Stimulated activated naive CD4-positive, alpha-beta T cell (primary cell): ENCODE results near the gene CTNS.

Experiments
- DNase-seq, 6 experiments: peaks; one replicate each; lab custom pipeline; 2025; lab: John Stamatoyannopoulos, UW

CTNS gene

DNA sequence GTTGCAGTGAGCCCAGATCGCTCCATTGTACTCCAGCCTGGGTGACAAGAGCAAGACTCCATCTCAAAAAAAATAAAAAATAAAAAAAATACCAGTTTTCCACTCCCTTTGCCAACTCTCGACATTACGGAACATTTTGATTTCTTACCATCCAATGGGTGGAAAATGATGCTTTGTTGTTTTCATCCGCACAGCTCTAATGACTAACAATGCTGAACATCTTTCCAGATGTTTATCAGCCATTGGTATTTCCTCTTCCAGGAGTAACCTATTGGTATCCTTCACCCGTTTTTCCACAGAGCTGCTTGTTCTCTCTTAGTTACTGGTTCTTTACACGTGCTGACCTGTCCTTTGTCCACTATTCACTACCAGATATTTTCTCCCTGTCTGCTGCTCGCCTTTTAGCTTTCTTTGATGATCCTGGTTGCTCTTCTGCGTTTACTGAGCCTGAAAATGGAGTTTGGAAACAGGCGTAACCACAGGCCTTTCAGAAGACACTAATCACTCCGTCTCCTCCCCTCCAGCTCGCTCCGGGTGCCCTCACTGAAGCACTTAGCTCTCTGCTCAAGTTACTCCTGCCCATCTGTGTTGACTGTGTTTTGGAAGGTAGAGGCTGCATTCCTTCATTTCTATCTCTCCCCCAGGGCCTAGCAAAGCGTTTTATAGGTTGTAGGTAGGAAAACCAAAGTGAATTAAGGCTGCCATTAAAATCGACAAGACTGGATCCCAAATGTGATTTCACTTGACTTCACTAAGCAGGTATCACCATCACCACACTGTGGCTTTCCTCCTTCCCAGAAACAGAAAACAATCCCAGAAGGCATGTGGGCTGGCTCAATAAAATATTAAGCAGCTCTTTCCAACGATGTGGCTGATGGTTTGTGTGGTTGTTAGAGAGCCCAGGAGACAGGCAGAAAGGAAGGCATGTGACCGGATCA, 9.5 kb upstream of the CTNS start:
- no peak for DNase-seq

GRCh38 chr17:3627769-3628167, 8.8 kb upstream of the CTNS start:
- DNase-seq, result no peak

- DNase-seq, result no peak
These were observed 5.8 kb upstream of the CTNS start for GRCh38 chr17:3630781-3631180.

DNA sequence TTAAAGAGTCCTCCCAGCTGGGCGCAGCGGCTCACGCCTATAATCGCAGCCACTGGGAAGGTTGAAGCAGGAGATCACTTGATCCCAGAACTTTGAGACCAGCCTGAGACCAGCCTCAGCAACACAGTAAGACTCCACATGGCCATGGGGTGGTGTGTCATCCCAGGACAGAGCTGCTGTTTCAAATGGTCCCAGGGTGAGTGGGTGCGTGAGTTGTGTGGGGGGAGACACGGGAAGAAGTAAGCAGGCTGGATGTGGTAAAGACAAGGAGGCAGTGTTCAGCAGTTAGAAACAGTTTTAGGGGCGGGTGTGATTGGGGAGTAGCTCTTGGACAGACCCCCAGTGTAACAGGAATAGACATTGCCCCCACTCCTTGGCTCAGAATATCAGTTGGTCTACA, 4.3 kb upstream of the CTNS start:
- no peak for DNase-seq

- no peak for DNase-seq
These were observed 946 bp upstream of the CTNS start for GRCh38 chr17:3635474-3636153.

DNA sequence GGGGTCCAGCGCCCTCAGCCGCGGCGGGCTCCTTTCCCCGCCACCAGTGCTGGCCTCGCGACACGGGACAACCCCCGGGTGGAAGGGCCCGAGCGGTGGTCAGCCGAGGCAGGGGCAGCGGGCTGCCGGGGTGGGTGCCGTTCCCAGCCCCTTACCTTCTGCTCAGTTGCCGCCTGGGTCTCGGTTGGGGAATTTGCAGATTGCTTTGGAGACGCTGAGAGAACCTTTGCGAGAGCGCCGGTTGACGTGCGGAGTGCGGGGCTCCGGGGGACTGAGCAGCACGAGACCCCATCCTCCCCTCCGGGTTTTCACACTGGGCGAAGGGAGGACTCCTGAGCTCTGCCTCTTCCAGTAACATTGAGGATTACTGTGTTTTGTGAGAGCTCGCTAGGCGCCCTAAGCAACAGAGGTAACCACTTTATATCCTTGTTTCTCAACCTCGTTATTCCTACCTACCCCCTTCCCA, 381 bp downstream of the CTNS start:
- DNase-seq, result no peak

DNA sequence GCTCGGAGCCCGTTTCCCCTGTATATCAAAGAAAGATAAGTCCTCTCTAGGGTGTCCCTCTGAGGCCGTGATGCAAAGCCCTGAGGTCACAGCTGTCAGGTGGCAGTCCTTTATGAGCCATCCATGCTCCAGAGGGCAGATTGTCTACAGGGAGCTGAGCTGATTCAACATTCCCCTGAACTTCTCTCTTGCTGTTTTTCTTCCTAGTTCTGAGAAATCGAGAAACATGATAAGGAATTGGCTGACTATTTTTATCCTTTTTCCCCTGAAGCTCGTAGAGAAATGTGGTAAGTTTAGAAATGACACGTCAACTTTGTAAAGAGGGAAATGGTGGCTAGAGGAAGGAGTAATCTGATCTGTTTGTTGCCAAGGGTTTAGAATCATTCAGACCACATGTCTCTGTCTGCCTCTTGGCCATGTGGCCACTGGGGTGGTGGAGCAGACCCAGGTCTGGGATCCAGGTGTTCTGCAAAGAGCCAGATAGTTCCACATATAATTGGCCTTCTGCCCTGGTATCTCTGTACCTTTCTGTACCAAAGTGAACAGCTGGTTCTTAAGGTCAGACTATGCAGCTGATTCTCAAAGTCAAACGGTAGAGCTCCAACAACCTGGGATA, 3.5 kb downstream of the CTNS start:
- no peak for DNase-seq

DNA sequence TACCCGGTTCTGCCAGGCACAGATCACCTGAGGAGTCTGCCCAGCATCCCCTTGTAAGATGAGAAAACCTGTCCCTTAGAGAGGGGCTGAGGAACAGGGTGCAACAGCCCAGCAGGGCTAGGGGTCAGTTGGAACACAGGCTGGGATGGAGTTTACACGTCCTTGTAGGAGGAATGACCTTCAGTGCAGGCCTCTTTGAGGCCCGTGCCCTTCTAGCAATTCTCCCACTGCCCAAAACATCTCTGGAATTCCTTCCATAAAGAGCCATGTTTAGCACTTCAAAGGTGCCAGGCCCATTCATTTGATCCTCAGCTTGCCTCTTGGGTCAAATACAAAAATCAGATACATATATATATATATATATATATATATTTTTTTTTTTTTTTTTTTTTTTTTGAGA, 4.5 kb downstream of the CTNS start:
- DNase-seq, result no peak

GRCh38 chr17:3641717-3642486, 5.3 kb downstream of the CTNS start:
- no peak for DNase-seq

DNA sequence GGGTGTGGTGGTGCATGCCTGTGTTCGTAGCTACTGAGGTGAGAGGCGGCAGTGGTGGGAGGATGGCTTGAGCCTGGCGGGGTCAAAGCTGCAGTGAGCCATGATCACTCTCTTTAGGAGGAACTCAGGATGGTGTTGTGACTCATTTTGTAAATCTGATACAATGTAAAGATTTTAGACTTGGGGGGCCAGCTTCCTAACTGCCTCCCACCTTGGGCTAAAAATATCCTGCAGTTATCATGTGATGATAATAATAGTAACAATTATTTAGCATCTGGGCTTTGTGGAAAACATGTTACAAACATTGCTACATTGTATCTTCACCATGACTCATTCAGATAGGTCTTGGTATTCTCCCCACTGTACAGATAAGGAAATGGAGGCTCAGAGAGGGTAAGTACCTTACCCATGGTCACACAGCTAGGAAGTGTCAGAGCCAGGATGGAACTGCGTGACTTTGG, 7.4 kb downstream of the CTNS start:
- no peak for DNase-seq

DNA sequence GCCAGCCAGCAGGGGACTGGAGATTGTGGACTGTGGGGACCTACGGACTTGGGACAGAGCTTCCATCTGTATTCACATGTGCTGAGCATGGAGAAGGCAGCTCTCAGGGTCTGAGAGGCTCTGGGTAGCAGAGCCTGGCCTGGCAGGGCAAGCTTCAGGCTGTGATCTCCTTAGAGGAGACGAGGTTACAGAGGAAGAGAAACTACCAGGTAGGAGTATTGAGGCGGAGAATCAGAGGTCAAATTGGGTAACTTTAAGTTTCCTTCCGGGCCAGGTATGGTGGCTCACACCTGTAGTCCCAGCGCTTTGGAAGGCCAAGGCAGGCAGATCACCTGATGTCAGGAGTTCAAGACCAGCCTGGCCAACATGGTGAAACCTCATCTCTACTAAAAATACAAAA, 8.8 kb downstream of the CTNS start:
- no peak for DNase-seq

- DNase-seq, result no peak
These were observed 10.7 kb downstream of the CTNS start for GRCh38 chr17:3647251-3647650.

DNA sequence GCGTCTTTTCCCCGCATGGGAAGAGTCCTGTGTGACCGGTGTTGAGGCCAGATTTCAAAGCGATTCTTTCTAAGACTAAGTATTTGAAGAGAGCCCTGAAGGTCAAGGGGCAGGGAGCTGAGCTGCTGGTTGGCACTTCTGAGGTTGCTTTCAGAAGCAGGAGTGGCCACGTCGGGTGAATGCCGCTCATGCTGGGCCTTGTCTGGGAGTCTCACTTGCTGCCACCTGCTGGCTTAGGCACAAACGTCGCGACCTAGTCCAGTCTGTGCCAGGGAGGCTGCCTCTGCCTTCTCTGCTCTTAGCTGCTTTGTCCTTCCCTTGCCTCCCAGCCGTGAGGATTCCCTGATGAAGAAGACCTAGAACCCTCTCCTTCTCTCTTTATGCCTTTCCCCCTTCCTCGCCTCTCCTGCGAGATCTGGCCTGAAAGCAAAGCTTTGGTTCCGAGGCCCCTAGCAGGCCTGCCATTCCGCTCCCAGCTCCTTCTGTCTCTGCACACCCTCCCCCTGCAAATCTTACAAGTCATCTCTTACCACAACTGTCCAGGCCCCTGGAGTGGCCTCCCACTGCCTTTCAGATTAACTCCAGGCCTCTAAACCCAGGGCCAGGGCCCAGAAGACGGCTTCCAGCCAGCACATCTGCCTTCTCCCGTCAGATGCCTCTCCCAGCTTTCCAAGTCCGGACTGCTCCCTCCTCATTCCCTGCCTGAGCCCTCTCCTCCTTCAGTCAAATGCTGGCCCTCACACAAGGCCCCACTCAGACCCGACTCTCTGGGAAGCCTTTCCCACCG, 11.4 kb downstream of the CTNS start:
- DNase-seq, result peak in 4 of 6 experiments; percentile 7 to 23 (median 16)

GRCh38 chr17:3655766-3656165, 19.2 kb downstream of the CTNS start:
- no peak for DNase-seq

- no peak for DNase-seq
These were observed 19.8 kb downstream of the CTNS start for GRCh38 chr17:3656353-3656752.

DNA sequence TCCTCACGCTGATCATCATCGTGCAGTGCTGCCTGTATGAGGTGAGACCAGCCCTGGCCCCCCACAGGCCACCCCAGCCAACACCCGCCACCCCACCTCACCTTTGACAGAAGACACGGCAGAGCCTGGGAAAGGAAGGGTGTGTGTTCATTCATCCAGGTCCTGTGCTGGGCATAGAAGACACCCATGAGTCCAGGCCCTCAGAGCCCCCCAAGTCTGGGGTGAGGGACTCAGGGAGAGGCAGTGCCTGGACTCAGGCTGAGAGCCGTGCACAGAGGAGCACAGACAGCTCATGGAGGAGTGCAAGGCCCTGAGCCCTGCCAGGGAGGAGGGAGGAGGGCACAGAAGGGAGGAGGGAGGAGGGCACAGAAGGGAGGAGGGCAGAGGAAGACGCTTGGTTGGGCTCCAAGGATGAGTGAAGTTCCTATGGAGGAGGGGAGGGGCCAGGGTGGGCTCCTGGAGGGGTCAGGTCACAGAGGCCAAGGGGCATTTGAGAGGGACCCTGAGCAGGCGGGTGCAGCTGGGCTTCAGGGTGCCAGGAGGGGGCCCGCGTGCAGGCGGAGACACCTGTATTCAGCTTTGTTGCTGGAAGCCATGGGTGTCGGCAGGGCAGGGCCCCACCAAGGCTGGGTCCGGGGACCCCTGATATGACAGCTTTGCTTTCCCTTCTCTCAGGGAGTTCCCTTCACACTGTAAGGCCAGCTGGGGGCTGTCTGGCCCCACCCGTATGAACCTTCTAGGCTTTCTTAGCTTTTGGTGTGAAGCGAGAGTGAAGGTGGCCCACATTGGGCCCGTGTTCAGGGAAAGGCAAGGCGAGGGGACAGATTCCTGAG, 20.4 kb downstream of the CTNS start:
- no peak for DNase-seq

GRCh38 chr17:3657588-3657869, 21.0 kb downstream of the CTNS start:
- DNase-seq, result no peak

DNA sequence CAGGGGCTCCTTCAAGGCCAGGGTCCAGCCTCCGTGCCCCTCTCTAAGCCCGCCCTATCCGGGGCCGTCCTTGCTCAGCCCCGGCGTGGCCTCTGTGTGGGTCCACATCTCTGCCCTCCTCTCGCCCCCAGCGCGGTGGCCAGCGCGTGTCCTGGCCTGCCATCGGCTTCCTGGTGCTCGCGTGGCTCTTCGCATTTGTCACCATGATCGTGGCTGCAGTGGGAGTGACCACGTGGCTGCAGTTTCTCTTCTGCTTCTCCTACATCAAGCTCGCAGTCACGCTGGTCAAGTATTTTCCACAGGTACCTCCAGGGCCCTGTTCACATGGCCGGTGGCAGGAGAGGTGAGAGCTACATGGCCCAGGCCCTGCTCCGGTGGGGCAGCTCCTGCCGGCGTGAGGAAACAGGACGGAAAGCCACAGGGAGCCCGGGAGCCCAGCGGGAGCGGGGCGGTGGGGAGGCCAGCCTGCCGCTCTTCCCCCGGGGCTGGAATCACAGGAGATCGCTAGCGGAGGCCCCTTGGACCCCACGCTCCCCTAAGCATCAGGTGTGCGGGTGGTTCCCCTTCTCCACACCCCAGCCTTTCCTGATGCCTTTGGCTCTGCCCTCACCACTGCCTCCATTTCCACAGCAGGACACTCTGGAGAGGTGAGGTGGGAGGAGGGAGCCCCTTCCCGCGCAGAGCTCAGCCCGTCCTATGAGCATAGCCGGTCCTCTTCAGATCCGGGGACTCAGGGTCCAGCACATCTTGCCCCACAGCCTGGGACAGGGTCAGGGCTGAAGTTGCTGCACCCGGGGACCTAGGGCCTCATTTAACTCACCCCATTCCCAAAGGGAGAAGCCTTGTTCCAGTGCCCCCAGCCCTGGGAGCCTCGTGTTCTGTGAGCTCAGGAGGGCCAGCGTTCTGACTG, 21.6 kb downstream of the CTNS start:
- no peak for DNase-seq

GRCh38 chr17:3658784-3659449, 22.4 kb downstream of the CTNS start:
- no peak for DNase-seq
